M059J (cell line): ENCODE results near the gene COPB2. TPM values are rescaled to one million over a fixed set of nuclear protein-coding genes. Genes with fewer than 3 reads are reported as not detected.
"Not testable (repeated sequence)": the region's sequence is repeated elsewhere in the genome, so short reads cannot be mapped to it uniquely, and the experiment has no call there.

ENCODE experiments used
- DNase-seq: peaks from one replicate; pipeline ENCODE4 v3.0.0-alpha.2; 2012; ENCODE audit warnings: low read depth
- total RNA-seq: library from RNA; depleted of rRNA; stranded (reverse); fragments of >200 nt; shearing (Covaris generic); gene quantifications from 2 replicates; pipeline ENCODE4 v1.2.3, GENCODE V29; 2014

COPB2 gene
- total RNA-seq, 1 experiment from 2014 or later, result 350 TPM

- peak; percentile 11 for DNase-seq
These were observed 10.7 kb downstream of the COPB2 start for GRCh38 chr3:139378587-139379241.

- DNase-seq, result no peak
These were observed 12.1 kb downstream of the COPB2 start for GRCh38 chr3:139377378-139377777.

- no peak for DNase-seq
These were observed 15.3 kb downstream of the COPB2 start for GRCh38 chr3:139374099-139374498.

- DNase-seq, result no peak
These were observed 24.9 kb downstream of the COPB2 start for GRCh38 chr3:139364549-139364948.

GRCh38 chr3:139361276-139361675 is 28.2 kb downstream of the COPB2 start:
- DNase-seq, result no peak

- DNase-seq, result no peak
These were observed 30.4 kb downstream of the COPB2 start for GRCh38 chr3:139358841-139359562.

- DNase-seq, result no peak
These were observed 31.5 kb downstream of the COPB2 start for GRCh38 chr3:139357899-139358298.

GRCh38 chr3:139355891-139356290 is 33.6 kb downstream of the COPB2 start:
- no peak for DNase-seq

GRCh38 chr3:139355476-139355875 is 34.0 kb downstream of the COPB2 start:
- DNase-seq, result no peak

- no peak for DNase-seq
These were observed 34.8 kb downstream of the COPB2 start for GRCh38 chr3:139354661-139355060.

- DNase-seq, result peak; percentile 79
These were observed 35.4 kb downstream of the COPB2 start for GRCh38 chr3:139353920-139354556.

GRCh38 chr3:139346771-139347170 is 42.7 kb downstream of the COPB2 start:
- DNase-seq, result no peak

- DNase-seq, result peak; percentile 94
These were observed 45.3 kb downstream of the COPB2 start, which contains the start of gene MRPS22 for GRCh38 chr3:139343895-139344856. Gene MRPS22 (plus strand): TSS chr3:139344020. CDS start chr3:139344027, 7 bp downstream.

GRCh38 chr3:139342054-139342453 is 47.4 kb downstream of the COPB2 start:
- DNase-seq, result no peak

- no peak for DNase-seq
These were observed 48.7 kb downstream of the COPB2 start for GRCh38 chr3:139340784-139341183.

- peak; percentile 83 for DNase-seq
These were observed 50.1 kb downstream of the COPB2 start for GRCh38 chr3:139339219-139339906.

- DNase-seq, result no peak
These were observed 51.0 kb downstream of the COPB2 start for GRCh38 chr3:139338405-139338804.

GRCh38 chr3:139334675-139335074 is 54.8 kb downstream of the COPB2 start:
- DNase-seq, result not testable (repeated sequence)

- DNase-seq, result no peak
These were observed 57.4 kb downstream of the COPB2 start for GRCh38 chr3:139332092-139332491.

- peak; percentile 90 for DNase-seq
These were observed 60.0 kb downstream of the COPB2 start for GRCh38 chr3:139329364-139329850.

GRCh38 chr3:139328356-139328755 is 61.1 kb downstream of the COPB2 start:
- no peak for DNase-seq
